ENCODE measurements around the gene SFT2D2. TPM values are rescaled to one million over a fixed set of nuclear protein-coding genes. Genes with fewer than 3 reads are reported as not detected.

Gene SFT2D2
- total and polyA plus RNA-seq, 2 of the 8 experiments (the other 6 are each of a cell fraction or from before 2014, with no cell fraction given): 9.0 to 29.0 TPM

- Histone ChIP-seq H4K5ac (ENCODE audit: insufficient read length, low read depth, low read length) (no peak overlapping the region), H2BK120ac (replicated peaks; ENCODE audit: low read depth, low read length) (no peak overlapping the region), H2BK20ac (ENCODE audit: low read length) (no peak overlapping the region), H3K9ac (replicated peaks in 1 of 4; ENCODE audit: extremely low read depth in 1 of 4, low read depth in 3 of 4, low read length in 3 of 4) (no peak overlapping the region), H3K4me3 (ENCODE audit: extremely low read depth in 1 of 4, insufficient read depth in 2 of 4, low read depth in 3 of 4, low read length in 4 of 4) (no peak overlapping the region), H4K20me1 (replicated peaks in 1 of 2; ENCODE audit: control insufficient read depth in 1 of 2, insufficient read depth in 2 of 2, low read length in 2 of 2) (no peaks in the 10 kb centered on the region), H2AFZ (ENCODE audit: low read length) (no peak overlapping the region), H3K56ac (replicated peaks; ENCODE audit: insufficient read length, low read depth, low read length) (no peak overlapping the region), H3K79me1 (ENCODE audit: low read depth, low read length) (no peaks in the 10 kb centered on the region), H3K9me3 (ENCODE audit: insufficient read depth in 2 of 2, low read depth in 1 of 2, low read length in 1 of 2) (no peaks in the 10 kb centered on the region), H2BK12ac (ENCODE audit: low read depth, low read length) (no peak overlapping the region), H3K4me2 (ENCODE audit: insufficient read depth in 1 of 2, low read depth in 2 of 2, low read length in 2 of 2) (no peak overlapping the region), H3K27me3 (replicated peaks in 1 of 4; ENCODE audit: control insufficient read depth in 3 of 4, extremely low read depth in 1 of 4, insufficient read depth in 3 of 4, low read length in 3 of 4) (no peaks in the 10 kb centered on the region), H3K18ac (ENCODE audit: extremely low read depth, low read length) (no peak overlapping the region), H2BK15ac (ENCODE audit: low read length) (no peak overlapping the region), H3K4ac (replicated peaks; ENCODE audit: insufficient read length, low read depth, low read length) (no peak overlapping the region), H4K91ac (replicated peaks; ENCODE audit: insufficient read length, low read length) (no peak overlapping the region), H3K23ac (ENCODE audit: insufficient read length) (no peak overlapping the region), H3K23me2 (ENCODE audit: low read depth, low read length) (no peaks in the 10 kb centered on the region), H2AK5ac (ENCODE audit: low read depth, low read length) (no peak overlapping the region), H3K79me2 (ENCODE audit: control insufficient read depth in 1 of 2, insufficient read depth in 2 of 2, low read length in 2 of 2) (no peaks in the 10 kb centered on the region), H3K27ac (ENCODE audit: low read depth, low read length) (no peak overlapping the region), H3K4me1 (replicated peaks in 1 of 4; ENCODE audit: control insufficient read depth in 3 of 4, insufficient read depth in 4 of 4, low read length in 3 of 4) (peaks cover 0 to 4% (median 1%) of the 10 kb centered on the region in 4 experiments; a peak in 2 of 7 replicates), H3K36me3 (ENCODE audit: control insufficient read depth in 2 of 4, insufficient read depth in 4 of 4, low read length in 3 of 4) (peaks cover 7 to 26% (median 10%) of the 10 kb centered on the region in 4 experiments; a peak in 7 of 8 replicates), H2BK5ac (ENCODE audit: low read depth, low read length) (no peak overlapping the region; the same call in 1 of the 2 replicates), H4K8ac (ENCODE audit: extremely low read depth, insufficient read depth, low read length) (no peak overlapping the region), H3K14ac (ENCODE audit: insufficient read length) (no peak overlapping the region)
- no peak for TF ChIP-seq SP1 (IDR thresholded peaks at IDR 0.05; ENCODE audit: low read depth, low read length)
- no peak for TF ChIP-seq KDM5A (IDR thresholded peaks at IDR 0.05; ENCODE audit: low read length)
- DNase-seq (ENCODE audit: low read depth in 1 of 2, low spot score in 2 of 2): no peak
- WGBS, 2 experiments (ENCODE audit: extremely low coverage in 1 of 2, insufficient coverage in 1 of 2, insufficient read length in 1 of 2, insufficient replicate concordance in 2 of 2, low coverage in 1 of 2, low lambda C conversion rate in 2 of 2, missing lambda C conversion rate in 1 of 2): 93% methylated on average over 2 of the region's 2 CpGs; no CpG with 5 or more reads in 1 of the 2 experiments
- no peak for FAIRE-seq
- CTCF ChIA-PET (ENCODE audit: partially characterized antibody): interaction anchor here (0.6 to 1.6 kb wide), 5 partner anchors 9 to 184 kb away, joined by 3 to 5 read pairs (median 4); no protein-coding TSS in a partner anchor
- POLR2A ChIA-PET (ENCODE audit: partially characterized antibody): interaction anchor here (1.0 kb wide), 1 partner anchor 10 kb away, joined by 3 read pairs; no protein-coding TSS in a partner anchor
These were observed 17.4 kb downstream of the SFT2D2 start for GRCh38 chr1:168243198-168243597.

All from H1 (cell line).